ENCODE results near the gene MZF1.
"Not testable (repeated sequence)": the region's sequence is repeated elsewhere in the genome, so short reads cannot be mapped to it uniquely, and the experiment has no call there.

Gene MZF1

DNA sequence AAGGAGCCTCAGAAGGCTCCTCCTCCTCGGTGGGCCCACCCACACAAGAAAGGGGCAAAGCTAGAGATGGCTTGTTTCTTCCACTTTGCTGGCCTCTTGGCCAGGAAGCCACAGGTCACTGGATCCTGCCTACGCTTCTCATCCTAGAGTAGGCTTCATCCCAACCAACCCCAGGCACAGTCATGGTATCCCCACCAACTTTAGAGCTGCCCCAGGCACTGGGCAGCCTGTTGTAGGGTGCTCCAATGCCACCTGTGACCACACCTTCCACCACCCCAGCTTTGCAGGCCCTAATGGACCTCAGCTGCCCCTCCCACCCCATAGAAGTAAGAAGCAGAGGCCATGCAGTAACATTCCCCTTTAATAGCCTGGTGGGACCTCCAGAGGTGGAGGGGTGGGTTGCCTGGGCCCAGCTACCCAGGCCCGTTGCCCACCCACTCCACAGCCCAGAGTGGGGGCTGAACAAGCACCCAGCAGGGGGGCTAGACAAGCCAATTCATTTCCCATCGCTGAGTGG, 17.7 kb downstream of the MZF1 start:
- ATAC-seq = no peak

DNA sequence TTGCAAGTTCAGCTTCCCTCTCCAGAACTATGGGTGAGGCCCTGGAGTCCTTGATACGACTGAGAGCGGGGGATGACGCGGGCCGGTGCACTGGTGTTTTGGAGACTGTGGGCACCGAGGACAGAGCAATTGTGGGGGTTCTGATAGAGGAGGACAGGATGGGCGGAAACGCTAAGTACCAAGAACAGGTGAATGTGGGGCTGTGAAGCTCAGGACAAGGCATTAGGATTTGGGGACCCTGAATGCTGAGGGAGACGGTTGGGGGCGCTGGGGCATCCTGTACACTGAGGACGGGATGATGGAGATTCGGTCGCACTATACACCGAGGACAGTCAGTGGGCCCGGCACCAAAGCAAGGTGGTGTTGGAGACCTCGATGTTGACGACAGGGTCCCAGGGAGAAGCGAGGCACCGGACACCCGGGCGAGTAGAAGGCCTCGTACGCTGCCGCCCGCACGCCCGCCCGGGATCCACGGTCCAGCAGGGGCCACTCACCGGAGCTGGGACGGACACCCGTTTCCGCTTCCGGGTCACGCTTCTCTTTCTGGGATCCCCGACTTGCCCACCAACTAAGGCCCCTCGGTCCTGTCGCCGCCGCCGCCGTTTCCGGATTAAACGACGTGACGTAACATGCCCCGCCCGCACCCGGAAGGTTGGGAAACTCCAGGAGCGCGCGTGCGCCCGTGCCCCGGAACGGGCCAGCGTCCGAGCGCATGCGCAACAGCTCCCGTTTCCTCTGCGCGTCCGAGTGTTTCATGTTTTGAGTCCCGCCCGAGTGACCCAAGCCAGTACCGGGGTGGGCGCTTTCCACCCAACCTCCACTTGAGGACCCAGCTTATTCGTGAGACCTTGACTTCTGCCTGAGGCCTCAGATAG, 18.4 kb downstream of the MZF1 start, which contains the start of gene CHMP2A:
TSS of gene CHMP2A (minus strand) at position 612 of the 875 bp plus-strand sequence. CDS start 893 bp downstream, outside the sequence.
- peak; percentile 44 to 46 for ATAC-seq

- ATAC-seq = no peak
Measured at GRCh38 chr19:58553799-58554493, 19.2 kb downstream of the MZF1 start.

DNA sequence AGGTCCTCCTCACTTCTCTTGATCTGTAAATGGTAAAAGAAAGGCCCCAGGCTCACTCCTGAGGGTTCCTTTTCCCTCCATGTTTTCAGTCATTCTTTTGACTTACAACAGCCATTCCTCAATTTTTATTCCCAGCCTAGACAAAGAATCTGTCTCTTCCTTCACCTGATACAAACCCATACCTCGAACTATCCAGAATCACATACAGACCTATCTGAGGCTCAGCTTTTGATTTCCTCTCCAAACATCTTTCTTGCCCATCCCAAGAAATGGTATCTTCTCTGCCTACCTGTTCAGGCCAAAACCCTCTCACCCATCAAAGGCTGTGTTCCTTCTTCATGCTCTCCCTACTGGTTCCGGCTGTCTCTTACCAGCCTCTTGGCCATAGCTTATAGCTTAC, 20.5 kb downstream of the MZF1 start:
- ATAC-seq = no peak

DNA sequence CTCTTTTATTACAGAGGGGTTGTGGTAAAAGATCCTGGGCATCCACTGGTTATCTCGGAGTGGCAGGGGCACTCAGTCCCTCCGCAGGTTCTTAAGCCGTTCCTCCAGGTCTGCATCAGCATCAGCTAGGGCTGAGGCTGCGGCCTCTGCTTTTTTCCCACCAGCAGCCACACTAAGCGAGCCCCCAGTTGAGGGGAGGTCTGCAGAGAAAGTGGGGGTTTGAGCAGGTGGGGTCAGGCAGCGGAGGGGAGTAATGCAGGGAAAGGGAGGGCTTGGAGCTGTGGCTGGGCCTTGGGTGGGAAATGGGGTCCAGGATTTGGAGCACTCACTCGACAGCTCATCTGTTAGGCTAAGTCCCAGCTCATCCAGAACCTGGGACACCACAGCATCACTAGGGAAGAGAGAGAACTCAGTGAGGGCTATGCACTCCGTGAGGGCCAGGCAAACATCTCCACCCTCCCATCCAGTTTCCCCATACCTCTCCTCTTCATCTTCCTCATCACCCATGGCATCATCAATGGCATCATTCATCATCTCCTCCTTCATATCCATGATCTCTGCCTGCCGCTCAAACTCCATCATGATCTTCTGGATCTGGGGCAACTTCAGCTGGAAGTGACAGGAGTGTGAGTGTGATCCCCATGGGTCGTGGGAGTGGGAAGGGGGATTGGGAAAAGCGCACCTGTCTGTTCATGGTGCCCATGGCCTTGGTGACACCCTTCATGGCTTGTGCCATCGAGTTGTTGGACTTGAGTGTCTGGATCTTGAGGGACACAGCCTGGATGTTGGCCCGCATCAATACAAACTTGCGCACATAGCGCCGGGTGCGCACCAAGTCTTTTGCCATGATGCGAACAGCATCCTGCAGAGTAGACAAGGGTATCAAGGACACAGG, 21.3 kb downstream of the MZF1 start:
- no peak for ATAC-seq

GRCh38 chr19:58551123-58551497, 22.0 kb downstream of the MZF1 start:
- no peak for ATAC-seq

DNA sequence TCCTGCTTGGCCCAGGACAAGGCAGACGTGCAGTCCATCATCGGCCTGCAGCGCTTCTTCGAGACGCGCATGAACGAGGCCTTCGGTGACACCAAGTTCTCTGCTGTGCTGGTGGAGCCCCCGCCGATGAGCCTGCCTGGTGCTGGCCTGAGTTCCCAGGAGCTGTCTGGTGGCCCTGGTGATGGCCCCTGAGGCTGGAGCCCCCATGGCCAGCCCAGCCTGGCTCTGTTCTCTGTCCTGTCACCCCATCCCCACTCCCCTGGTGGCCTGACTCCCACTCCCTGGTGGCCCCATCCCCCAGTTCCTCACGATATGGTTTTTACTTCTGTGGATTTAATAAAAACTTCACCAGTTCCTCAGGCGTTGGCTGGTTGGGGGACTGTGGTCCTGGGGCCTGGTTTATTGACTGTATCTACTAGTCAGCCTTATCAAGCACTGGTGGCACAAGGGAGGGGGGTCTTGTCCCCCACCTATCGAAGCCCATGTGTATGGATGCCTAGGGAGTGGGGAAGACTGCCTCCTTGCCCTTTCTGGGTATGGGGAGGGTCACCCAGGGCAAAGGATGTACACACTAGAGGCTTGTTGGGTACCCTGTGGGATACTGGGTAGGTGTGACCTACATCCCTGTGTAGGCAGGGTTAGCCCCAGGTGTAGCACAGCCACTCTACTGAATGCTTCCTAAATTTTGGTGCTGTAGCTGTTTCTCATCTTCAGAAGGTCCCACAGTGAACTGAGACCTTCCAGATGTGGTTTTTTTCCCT, 22.6 kb downstream of the MZF1 start:
- no peak for ATAC-seq

DNA sequence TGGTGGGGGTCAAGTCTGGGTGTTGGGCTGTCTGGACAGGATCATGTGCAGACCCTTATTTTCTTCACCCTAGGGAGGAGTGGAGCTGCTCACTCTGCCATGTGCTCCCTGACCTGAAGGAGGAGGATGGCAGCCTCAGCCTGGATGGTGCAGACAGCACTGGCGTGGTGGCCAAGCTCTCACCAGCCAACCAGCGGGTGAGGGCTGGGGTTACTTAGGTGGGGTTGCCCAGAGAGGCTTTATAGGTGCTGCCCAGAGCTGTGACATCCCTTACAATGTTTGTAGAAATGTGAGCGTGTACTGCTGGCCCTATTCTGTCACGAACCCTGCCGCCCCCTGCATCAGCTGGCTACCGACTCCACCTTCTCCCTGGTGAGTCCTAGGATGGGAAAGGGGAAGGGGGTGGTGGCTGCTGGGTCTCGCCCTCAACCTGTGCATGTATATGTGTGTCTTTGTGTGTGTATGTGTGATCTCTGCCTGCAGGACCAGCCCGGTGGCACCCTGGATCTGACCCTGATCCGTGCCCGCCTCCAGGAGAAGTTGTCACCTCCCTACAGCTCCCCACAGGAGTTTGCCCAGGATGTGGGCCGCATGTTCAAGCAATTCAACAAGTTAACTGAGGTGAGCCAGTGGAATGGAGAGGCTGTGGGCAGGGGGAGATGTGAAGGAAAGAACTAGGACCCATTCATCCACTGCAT, 23.3 kb downstream of the MZF1 start:
- ATAC-seq = no peak

- no peak for ATAC-seq
Measured at GRCh38 chr19:58548859-58549663, 24.1 kb downstream of the MZF1 start.

- no peak for ATAC-seq
Measured at GRCh38 chr19:58547323-58548312, 25.5 kb downstream of the MZF1 start.

DNA sequence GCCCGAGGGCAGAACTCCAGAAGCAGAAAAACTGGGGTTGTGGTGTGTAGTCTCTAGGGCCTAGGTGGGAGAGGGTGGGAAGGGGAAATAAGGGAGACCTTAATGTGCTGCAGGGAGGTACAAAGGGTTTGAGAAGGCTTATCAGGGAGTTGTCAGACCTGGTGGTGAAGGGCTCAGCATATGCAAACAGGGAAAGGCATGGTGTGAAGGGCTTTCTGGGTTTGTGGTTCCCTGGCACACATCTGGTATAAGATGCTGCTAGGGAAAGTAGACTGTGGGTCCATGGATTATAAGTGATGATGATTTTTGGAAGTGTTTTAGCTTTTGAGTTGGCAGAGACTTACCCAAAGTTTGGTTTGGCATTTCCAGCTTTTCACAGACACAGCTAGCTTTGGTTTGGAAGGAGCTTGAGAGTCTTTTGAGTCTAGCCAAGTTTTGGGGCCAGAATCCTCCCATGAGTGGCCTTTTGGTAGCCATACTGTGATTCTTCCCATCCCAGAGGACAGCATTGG, 27.1 kb downstream of the MZF1 start:
- ATAC-seq = no peak

- no peak for ATAC-seq
Measured at GRCh38 chr19:58545286-58546018, 27.7 kb downstream of the MZF1 start.

- peak; percentile 30 to 38 for ATAC-seq
Measured at GRCh38 chr19:58544591-58545285, 28.4 kb downstream of the MZF1 start.

DNA sequence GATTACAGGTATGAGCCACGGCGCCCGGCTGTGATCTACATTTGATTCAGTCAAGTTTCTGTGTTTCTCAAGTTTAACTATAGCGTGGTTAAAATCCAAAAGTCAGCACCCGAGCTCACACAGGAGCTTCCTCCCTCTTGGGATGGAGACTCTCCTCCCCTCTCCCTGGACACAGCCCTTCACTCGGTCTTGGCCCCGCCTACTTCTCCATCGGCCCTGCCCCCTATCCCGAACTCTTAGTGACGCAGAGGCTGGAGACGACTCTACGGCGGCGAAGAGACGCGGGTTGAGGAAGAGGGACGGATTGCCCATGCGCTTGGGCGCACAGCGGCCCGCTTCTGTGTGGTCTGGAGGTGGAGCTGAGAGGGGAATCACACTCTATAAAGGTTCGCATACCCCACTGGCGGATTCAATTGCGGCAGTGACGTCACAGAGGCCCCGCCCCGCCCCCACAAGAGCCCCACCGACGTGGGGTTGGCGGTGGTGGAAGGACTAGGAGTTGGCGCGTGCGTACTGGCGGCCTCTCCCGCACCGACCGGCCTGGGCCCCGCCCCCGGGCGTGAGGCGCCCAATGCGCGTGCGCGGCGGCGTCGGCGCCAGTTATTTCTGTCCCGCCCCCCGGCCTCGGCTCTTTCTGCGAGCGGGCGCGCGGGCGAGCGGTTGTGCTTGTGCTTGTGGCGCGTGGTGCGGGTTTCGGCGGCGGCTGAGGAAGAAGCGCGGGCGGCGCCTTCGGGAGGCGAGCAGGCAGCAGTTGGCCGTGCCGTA, 29.1 kb downstream of the MZF1 start, which contains the start of gene TRIM28:
TSS of gene TRIM28 (plus strand) at position 239 of the 765 bp plus-strand sequence. CDS start 694 bp downstream, outside the sequence.
- peak; percentile 97 for ATAC-seq

DNA sequence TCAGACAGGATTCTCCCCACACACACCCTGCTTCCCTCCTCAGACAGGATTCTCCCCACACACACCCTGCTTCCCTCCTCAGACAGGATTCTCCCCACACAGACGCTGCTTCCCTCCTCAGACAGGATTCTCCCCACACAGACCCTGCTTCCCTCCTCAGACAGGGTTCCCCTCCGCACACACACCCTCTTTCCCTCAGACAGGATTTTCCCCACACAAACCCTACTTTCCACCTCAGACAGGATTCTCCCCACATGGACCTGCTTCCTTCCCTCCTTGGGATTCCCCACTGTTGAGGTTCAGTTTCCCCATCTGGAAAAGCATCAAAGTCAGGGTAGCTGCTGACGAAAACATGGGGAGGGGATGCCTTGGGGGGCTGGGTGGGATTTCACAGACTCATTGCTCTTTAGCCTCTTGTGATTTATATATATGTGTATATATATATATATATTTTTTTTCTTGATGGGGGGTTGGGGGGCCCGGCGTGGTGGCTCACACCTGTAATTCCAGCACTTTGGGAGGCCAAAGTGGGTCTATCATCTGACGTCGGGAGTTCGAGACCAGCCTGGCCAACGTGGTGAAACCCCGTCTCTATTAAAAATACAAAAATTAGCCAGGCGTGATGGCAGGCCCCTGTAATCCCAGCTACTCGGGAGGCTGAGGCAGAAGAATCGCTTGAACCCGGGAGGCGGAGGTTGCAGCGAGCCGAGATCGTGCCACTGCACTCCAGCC, 30.3 kb downstream of the MZF1 start:
- ATAC-seq = not testable (repeated sequence)

GRCh38 chr19:58539169-58539559, 34.0 kb downstream of the MZF1 start:
- not testable (repeated sequence) for ATAC-seq

All from activated CD4-positive, CD25-positive, alpha-beta regulatory T cell treated with anti-CD3 and anti-CD28 coated beads, Interleukin-2, amount 50 U/mL, for 24 hours (primary cell).